ENCODE data around the gene TSNAXIP1.

Gene TSNAXIP1

DNA sequence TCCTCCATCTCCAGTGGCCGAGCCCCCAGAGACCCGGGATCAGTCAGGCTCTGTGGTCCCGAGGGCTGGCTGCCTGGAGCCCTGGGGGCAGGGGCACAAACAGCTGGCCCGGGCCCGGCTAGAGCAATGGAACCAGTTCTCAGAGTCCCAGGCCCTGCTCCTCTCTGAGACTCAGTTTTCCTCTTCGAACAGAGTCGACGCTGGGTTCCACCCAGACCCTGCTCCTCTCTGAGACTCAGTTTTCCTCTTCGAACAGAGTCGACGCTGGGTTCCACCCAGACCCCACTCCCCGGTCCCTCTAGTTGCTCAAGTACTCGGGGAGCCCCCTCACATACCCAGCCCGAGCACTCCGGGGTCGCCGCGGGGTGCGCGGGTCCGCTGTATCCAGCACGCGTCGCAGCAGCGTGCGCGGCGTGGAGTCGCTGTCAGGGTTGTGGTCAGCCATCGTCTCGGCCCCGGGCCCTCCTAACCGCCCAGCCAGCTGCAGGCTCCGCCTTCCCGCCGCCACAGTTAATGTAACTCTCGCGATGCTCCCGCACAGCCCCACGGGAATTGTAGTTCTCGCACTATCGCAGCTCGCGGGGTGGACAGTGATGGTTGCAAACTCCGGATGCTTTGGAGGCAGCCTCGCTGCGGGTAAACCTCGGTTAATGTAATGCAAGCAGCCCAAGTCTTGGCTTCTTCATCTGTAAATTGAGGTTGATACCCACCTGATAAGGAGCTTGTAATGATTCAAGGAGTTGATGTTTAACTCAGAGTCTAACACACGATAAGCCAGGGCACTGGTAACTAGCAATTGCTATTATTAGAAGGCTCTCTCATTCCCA, 26.9 kb downstream of the TSNAXIP1 start (continued):
- TF ChIP-seq TSHZ1 (tag by site-specific recombination; IDR thresholded peaks at IDR 0.05; ENCODE audit: borderline replicate concordance) (no peak), ZSCAN16 (tag by site-specific recombination; IDR thresholded peaks at IDR 0.05) (no peak), TCF7L2 (IDR thresholded peaks at IDR 0.05; ENCODE audit: borderline replicate concordance, low read depth, low read length) (no peak), GLIS2 (tag by site-specific recombination; IDR thresholded peaks at IDR 0.05) (no peak), OSR2 (tag by site-specific recombination; IDR thresholded peaks at IDR 0.05) (no peak), ZNF776 (tag by site-specific recombination; IDR thresholded peaks at IDR 0.05; ENCODE audit: borderline replicate concordance) (no peak), ZNF214 (tag by site-specific recombination; IDR thresholded peaks at IDR 0.05; ENCODE audit: borderline replicate concordance) (no peak), ZNF350 (tag by site-specific recombination; IDR thresholded peaks at IDR 0.05) (no peak), ZNF391 (tag by site-specific recombination; IDR thresholded peaks at IDR 0.05; ENCODE audit: borderline replicate concordance, low read depth) (no peak; the same call in 1 of the 2 replicates), FEZF1 (tag by site-specific recombination; IDR thresholded peaks at IDR 0.05) (no peak), KLF9 (tag by site-specific recombination; IDR thresholded peaks at IDR 0.05; ENCODE audit: low read depth) (peak; percentile 44), MZF1 (tag by site-specific recombination; IDR thresholded peaks at IDR 0.05; ENCODE audit: borderline replicate concordance) (no peak), ZNF366 (tag by site-specific recombination; conservative IDR thresholded peaks at IDR 0.05) (no peak), ZNF112 (tag by site-specific recombination; IDR thresholded peaks at IDR 0.05) (no peak), ZNF639 (tag by site-specific recombination; IDR thresholded peaks at IDR 0.05) (no peak), ZBTB21 (tag by site-specific recombination; IDR thresholded peaks at IDR 0.05) (no peak), ZNF362 (tag by site-specific recombination; IDR thresholded peaks at IDR 0.05) (no peak), ZNF133 (tag by site-specific recombination; IDR thresholded peaks at IDR 0.05) (no peak), ZNF280D (tag by site-specific recombination; IDR thresholded peaks at IDR 0.05) (no peak), ZNF670 (tag by site-specific recombination; IDR thresholded peaks at IDR 0.05; ENCODE audit: low read depth) (no peak), ZNF19 (tag by site-specific recombination; IDR thresholded peaks at IDR 0.05; ENCODE audit: low read depth) (no peak), ZNF266 (tag by site-specific recombination; IDR thresholded peaks at IDR 0.05; ENCODE audit: low read depth) (no peak), ZXDB (tag by site-specific recombination; IDR thresholded peaks at IDR 0.05) (peak; percentile 86)
- TF ChIP-seq, protein P1, sequence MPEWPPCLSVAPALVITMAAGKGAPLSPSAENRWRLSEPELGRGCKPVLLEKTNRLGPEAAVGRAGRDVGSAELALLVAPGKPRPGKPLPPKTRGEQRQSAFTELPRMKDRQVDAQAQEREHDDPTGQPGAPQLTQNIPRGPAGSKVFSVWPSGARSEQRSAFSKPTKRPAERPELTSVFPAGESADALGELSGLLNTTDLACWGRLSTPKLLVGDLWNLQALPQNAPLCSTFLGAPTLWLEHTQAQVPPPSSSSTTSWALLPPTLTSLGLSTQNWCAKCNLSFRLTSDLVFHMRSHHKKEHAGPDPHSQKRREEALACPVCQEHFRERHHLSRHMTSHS (tag by site-specific recombination; IDR thresholded peaks at IDR 0.05), result no peak
- TF ChIP-seq, protein P2, sequence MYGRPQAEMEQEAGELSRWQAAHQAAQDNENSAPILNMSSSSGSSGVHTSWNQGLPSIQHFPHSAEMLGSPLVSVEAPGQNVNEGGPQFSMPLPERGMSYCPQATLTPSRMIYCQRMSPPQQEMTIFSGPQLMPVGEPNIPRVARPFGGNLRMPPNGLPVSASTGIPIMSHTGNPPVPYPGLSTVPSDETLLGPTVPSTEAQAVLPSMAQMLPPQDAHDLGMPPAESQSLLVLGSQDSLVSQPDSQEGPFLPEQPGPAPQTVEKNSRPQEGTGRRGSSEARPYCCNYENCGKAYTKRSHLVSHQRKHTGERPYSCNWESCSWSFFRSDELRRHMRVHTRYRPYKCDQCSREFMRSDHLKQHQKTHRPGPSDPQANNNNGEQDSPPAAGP (tag by site-specific recombination; IDR thresholded peaks at IDR 0.05), result 0 out of 2 replicates have a peak, but pooled peaks have one; percentile 31
- TF ChIP-seq, protein P3, sequence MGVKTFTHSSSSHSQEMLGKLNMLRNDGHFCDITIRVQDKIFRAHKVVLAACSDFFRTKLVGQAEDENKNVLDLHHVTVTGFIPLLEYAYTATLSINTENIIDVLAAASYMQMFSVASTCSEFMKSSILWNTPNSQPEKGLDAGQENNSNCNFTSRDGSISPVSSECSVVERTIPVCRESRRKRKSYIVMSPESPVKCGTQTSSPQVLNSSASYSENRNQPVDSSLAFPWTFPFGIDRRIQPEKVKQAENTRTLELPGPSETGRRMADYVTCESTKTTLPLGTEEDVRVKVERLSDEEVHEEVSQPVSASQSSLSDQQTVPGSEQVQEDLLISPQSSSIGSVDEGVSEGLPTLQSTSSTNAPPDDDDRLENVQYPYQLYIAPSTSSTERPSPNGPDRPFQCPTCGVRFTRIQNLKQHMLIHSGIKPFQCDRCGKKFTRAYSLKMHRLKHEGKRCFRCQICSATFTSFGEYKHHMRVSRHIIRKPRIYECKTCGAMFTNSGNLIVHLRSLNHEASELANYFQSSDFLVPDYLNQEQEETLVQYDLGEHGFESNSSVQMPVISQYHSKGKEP (tag by site-specific recombination; IDR thresholded peaks at IDR 0.05), result 0 out of 2 replicates have a peak, but pooled peaks have one; percentile 36

All from HEK293 (cell line).